Urinary bladder (tissue), 4 donors: ENCODE measurements around the gene F13A1. TPM values are rescaled to one million over a fixed set of nuclear protein-coding genes. Genes with fewer than 3 reads are reported as not detected.

Experiments
- DNase-seq: peaks from one replicate; pipeline ENCODE4 v3.0.0-alpha.2; 2015; ENCODE audit errors: extremely low spot score
- H3K27ac ChIP-seq: one replicate; pipeline ENCODE4 v1.5.1; 2013; ENCODE audit warnings: low read depth, mild to moderate bottlenecking, moderate library complexity
- H3K36me3 ChIP-seq: one replicate; pipeline ENCODE4 v1.6.1; 2013; ENCODE audit warnings: mild to moderate bottlenecking, moderate library complexity; ENCODE audit not compliant: insufficient read depth
- H3K4me1 ChIP-seq: one replicate; pipeline ENCODE4 v1.6.1; 2013; ENCODE audit warnings: mild to moderate bottlenecking, moderate library complexity; ENCODE audit not compliant: insufficient read depth
- H3K4me3 ChIP-seq: one replicate; pipeline ENCODE4 v1.5.1; 2013; ENCODE audit warnings: low read depth, low read length
- polyA plus RNA-seq: library from polyadenylated mRNA; stranded (reverse); fragments of 200-250 nt; gene quantifications from one replicate; pipeline ENCODE4 v1.2.3, GENCODE V29; 2013
- small RNA-seq: library from RNA; depleted of rRNA; stranded (forward); fragments of <200 nt; gene quantifications from one replicate; pipeline ENCODE3, GENCODE V24; 2014
- total RNA-seq: library from RNA; depleted of rRNA; stranded (reverse); fragments of >200 nt; gene quantifications from one replicate; pipeline ENCODE4 v1.2.3, GENCODE V29; 2014
- donor health status: healthy with polysubstance abuse.
- donor health status: healthy.

Gene F13A1
- total and polyA plus RNA-seq, 2 donors: 113 to 203 TPM

GRCh38 chr6:6105472-6106036, 214.9 kb downstream of the F13A1 start:
- H3K27ac ChIP-seq: no peak overlapping the region
- no peaks in the 10 kb centered on the region for H3K36me3 ChIP-seq
- H3K4me1 ChIP-seq: no peaks in the 10 kb centered on the region
- no peak overlapping the region for H3K4me3 ChIP-seq
- DNase-seq: no peak

Small RNAs within 50 kb of the gene (small RNA-seq; reads per million reads assigned to genes)
- gene MIR7853: 0.24 reads per million
